Measurements from ENCODE around the gene HGS. TPM values are rescaled to one million over a fixed set of nuclear protein-coding genes. Genes with fewer than 3 reads are reported as not detected.
A peak's percentile ranks its signal among the peaks of the same experiment; 100 is the strongest.

Gene HGS
- total and polyA plus RNA-seq, 12 donors = 33.1 to 102 (median 39.3) TPM

GRCh38 chr17:81706232-81706611 lies 22.4 kb downstream of the HGS start:
- WGBS, 2 donors = 96% methylated on average over 17 of the region's 17 CpGs
- Histone ChIP-seq H3K4me1 (peaks cover 26 to 45% (median 37%) of the 10 kb centered on the region in 9 donors), H3K4me3 (no peak overlapping the region), H3K36me3 (peaks cover 0 to 50% (median 8%) of the 10 kb centered on the region in 9 donors), H3K27ac (no peak overlapping the region), H3K9me3 (no peaks in the 10 kb centered on the region), H3K27me3 (no peaks in the 10 kb centered on the region)
- DNase-seq = no peak
- ATAC-seq = no peak
- intact Hi-C loops (cut with DNase I) = no loop called here
- TF ChIP-seq CTCF (IDR thresholded peaks at IDR 0.05) = no peak

DNA sequence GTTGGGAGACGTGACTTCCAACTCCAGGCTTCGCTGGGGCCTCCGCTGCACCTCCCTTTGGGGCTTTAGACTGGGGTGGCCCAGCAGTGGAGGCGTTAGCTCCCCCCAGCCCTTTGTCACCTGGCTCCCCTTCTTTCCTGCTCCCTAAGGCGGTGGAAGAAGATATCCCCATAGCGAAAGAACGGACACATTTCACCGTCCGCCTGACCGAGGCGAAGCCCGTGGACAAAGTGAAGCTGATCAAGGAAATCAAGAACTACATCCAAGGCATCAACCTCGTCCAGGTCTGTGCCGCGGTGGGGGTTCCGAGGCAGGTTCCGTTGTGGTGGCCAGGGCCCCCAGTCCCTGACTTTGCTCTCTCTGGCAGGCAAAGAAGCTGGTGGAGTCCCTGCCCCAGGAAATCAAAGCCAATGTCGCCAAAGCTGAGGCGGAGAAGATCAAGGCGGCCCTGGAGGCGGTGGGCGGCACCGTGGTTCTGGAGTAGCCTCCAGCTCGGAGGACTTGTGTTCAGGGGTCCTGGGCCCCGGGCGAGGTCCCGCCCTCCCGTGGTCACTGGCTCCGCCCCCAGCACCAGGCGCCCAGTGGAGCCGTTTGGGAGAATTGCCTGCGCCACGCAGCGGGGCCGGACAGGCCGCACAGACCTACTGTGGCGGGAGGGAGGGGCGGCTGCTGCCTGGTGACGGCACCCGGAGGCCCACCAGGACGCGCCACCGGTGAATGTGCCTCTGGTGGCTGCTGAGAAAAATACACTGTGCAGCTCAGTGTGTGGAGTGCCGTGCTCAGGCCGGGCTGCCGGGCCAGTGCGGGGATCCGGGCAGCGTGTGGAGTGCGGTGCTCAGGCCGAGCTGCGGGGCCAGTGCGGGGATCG lies 23.2 kb downstream of the HGS start:
- DNase-seq (no peak), ATAC-seq (no peak)
- WGBS, 2 donors = 91 to 92% methylated on average over 54 of the region's 54 CpGs
- Histone ChIP-seq H3K36me3 (peaks cover 0 to 42% (median 8%) of the 10 kb centered on the region in 9 donors), H3K9me3 (no peaks in the 10 kb centered on the region), H3K4me1 (peaks cover 19 to 44% (median 35%) of the 10 kb centered on the region in 9 donors), H3K4me3 (no peak overlapping the region), H3K27ac (no peak overlapping the region), H3K27me3 (no peaks in the 10 kb centered on the region)
- no peak for TF ChIP-seq CTCF (IDR thresholded peaks at IDR 0.05)
- intact Hi-C loops (cut with DNase I) = no loop called here

DNA sequence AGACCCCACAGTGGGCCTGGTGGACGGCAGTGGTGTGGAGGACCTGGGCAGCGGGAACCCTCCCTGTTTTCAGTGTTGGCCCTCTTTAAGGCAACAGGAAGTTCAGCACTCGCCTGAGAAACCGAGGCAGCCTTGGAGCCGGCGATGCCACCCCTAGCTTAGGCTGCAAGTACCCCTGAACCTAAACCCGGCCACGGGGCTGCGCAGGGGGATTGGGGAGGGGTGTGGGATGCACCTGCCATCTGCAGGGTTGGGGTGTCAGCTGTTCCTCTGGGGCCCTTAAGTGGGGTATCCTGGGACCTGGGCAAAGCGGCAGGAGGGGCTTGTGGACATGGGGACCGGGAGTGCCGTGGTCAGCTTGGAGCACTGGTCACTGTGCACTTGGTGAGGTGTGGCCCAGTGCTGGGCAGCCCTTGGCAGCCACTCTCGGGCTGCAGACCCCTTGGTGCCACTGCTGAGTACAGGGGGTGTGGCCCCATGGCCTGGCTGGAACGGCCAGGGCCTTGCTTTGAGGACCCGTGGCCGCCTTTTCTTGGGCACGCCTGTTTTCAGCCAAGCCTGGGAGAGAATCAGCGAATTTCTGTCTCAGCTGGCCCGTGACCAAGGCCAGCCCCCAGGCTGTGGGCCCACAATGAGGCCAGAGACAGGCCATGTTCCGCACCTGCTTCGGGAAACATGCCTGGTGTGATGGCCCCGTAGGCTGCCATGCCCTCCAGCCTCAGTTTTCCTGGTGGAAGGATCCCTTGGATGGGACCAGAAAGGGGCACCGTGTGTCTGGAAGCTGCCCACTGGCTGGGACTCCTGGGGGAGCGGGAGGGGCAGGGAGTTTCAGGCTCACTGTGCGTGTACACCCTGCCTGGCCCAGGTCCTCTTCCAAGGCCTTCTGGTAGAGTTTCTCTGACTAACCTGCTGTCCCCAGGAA lies 24.2 kb downstream of the HGS start:
- Histone ChIP-seq H3K36me3 (peaks cover 0 to 42% (median 8%) of the 10 kb centered on the region in 9 donors), H3K4me1 (peaks cover 14 to 42% (median 33%) of the 10 kb centered on the region in 9 donors), H3K27ac (no peak overlapping the region), H3K9me3 (no peaks in the 10 kb centered on the region), H3K27me3 (no peaks in the 10 kb centered on the region), H3K4me3 (no peak overlapping the region)
- no peak for DNase-seq
- ATAC-seq = no peak
- WGBS, 2 donors = 86 to 89% methylated on average over 25 of the region's 25 CpGs
- TF ChIP-seq CTCF (IDR thresholded peaks at IDR 0.05) = no peak
- intact Hi-C loops (cut with DNase I) = no loop called here

DNA sequence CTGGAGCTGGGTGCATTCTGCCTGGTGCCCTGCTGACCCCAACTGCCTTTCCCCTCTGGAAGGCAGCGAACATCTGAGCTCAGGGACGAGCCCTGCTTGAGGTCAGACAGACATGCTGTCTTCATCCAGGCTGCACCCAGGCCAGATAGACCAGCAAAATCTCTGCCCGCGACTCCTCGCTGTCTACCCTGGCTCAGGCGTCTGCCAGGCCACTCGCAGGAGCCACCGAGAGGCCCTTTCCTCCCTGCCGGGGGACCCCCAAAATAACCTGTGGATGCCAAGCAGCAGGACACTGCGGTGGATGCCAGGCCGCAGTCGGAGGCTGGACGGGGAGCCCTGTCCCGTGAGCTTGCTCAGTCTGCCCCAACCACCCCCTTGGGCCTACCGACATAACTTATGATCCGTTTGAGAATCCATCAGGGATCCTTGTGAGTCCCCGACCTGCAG lies 25.0 kb downstream of the HGS start:
- TF ChIP-seq CTCF (IDR thresholded peaks at IDR 0.05) = no peak
- peaks cover 13 to 48% (median 40%) of the 10 kb centered on the region in 9 donors for H3K4me1 ChIP-seq
- 80 to 84% methylated on average over 17 of the region's 17 CpGs for WGBS, 2 donors
- H3K36me3 ChIP-seq = peaks cover 0 to 42% (median 8%) of the 10 kb centered on the region in 9 donors
- no peaks in the 10 kb centered on the region for H3K27me3 ChIP-seq
- intact Hi-C loops (cut with DNase I) = no loop called here
- DNase-seq (peak in 1 of 2 donors; percentile 14), ATAC-seq (no peak)
- no peak overlapping the region for H3K27ac ChIP-seq
- H3K4me3 ChIP-seq = no peak overlapping the region
- no peaks in the 10 kb centered on the region for H3K9me3 ChIP-seq
